GM08714 (cell line): ENCODE data around the gene MTMR3.

ENCODE experiments used
- H3K4me3 ChIP-seq: fragments of 200-500 bp; sonication (Bioruptor generic); 2 replicates; pipeline ENCODE4 v1.5.1; 2014; ENCODE audit warnings: mild to moderate bottlenecking, low read length, inconsistent platforms
- ZNF274 ChIP-seq: IDR thresholded peaks from 2 replicates; pipeline ENCODE4 v1.6.1; 2012; ENCODE audit warnings: mild to moderate bottlenecking, low read depth, low read length

The MTMR3 gene

DNA sequence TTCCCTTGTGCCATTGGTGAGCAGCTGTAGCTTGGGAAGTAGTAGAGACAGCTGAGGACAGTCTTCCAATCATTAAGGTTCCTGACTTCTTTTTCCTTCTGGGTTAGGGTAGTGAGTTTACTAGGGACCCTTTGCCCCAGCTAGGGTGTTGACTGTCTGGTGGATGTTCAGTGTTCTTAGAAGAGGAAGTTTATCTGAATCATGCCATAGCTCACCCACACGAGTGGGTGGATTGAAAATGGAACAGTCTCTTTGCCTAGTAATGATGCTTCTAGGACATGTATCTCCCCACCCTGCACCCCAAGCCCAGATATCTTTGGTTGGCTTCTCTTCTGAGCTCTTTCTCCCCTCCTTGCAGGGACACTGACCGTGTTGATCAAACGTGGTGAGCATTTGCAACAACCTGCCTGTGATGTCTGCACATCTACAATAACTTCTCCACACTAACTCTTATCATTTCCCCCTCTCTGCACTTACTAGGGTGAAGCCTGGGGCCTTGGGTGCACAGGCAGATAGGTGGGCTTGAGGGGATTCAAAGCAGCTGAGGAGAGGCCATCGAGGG lies 140.2 kb downstream of the MTMR3 start:
- TF ChIP-seq ZNF274, result no peak
- H3K4me3 ChIP-seq, result no peak overlapping the region

DNA sequence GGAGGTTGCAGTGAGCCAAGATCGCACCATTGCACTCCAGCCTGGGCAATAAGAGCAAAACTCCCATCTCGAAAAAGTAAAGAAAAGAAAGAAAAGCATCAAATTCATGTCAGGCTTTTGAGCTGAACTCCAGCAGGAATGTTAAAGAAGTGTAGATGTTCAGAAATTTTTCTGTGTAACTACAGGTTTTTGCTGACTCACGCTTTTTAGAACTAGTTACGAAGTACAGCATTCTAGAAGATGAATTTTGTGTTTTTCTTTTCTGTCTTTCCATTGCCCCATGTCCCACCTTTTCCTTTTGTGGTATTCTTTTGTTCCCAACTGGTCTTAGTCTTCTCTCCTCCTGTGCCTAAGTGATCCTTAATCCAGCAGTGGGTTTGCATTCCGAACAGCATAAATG lies 141.3 kb downstream of the MTMR3 start:
- H3K4me3 ChIP-seq, result no peak overlapping the region
- TF ChIP-seq ZNF274, result no peak

DNA sequence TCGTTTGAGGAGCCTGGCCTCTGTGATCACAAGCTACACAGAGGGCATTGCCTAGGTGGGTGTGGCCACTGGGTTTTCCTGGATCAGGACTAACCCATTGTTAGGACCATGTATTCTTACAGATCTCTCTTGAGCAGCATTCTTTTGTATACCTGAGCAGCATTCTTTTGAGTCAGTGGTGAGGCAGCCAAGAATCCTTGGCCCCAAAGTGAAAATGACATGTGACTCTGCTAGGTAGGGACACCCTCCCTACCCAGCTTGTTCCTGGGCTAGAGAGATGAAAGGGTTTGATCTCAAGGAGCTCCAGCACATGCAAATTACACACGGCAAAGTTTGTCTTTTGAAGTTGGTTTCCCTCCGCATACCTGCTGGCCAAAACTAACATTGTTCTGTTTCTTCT lies 142.2 kb downstream of the MTMR3 start:
- no peak for TF ChIP-seq ZNF274
- no peak overlapping the region for H3K4me3 ChIP-seq

DNA sequence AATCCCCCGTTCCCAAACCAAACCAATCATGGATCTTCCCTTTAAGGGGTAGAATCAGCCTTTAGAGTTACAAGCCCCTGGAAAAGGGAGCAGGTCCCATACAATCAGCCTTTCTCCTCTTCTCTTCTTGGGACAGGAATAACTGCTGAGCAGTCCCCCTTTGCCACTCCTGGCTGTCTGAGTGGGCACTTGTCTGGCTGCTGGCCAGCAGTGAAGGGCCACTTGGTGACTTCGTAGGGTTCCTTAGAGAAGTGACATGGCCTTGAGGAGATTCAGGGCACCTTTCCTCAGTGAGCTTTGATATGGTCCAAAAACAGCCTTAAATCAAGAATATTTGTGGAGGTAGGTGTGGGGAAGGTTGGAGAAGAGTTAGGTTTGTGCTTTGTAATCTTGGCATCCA lies 143.8 kb downstream of the MTMR3 start:
- no peak overlapping the region for H3K4me3 ChIP-seq
- TF ChIP-seq ZNF274, result no peak

DNA sequence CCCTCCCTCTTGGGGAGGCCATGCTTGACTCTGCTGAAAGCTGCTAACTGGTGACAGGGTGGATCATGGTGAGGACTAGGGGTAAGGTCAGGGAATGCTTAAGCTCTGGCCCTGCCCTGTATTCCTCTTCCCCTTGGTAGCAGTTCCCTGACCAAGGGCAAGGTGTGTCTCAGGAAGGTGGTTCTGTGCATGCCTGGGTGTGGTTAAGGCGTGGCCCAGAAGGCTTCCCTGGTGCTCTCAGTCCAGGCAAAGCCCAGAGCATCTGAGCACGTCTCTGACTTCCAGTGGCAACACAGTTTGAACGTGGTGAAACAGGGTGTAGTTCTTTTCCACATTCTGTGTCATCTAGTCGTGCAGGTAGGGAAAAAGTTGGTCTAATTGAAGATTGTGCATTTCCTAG lies 144.2 kb downstream of the MTMR3 start:
- TF ChIP-seq ZNF274, result no peak
- H3K4me3 ChIP-seq, result no peak overlapping the region

DNA sequence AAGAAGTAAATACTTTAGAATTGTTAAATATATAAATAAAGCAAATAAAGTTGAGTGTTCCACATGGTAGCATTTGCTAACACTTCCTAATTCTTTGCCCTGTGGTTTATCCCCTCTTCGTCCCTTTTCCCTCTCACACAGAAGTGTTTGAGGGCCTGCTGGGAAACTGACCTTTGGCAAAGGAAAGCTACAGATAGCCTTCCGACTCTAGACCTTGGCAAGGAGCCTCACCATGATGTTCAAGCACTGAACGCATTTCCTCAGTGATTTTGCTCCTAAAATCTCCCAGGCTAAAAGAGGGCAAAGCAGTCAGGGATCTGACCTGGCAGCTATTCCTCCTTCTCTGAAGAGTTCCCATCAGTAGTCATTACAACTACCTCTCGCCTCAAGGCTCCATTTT lies 144.8 kb downstream of the MTMR3 start:
- H3K4me3 ChIP-seq, result no peak overlapping the region
- no peak for TF ChIP-seq ZNF274

DNA sequence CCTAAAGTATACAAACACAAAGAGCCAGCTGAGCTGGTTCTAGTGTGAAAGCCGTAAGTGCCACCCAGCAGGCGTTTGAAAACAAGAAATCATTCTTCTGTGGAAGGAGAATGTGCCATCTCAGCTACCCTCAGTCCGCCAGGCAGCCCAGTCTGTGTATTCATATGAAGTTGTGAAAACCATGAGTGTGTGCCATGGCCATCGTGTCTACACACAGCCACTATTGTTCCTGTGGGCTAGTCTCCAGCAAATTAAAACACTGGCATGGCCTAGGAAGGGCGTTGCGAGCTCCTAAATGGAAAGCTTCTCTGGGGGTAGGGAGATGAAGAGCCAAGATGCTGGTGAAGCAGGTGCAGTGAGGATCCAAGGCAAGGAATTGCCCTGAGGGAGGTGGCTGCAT lies 145.8 kb downstream of the MTMR3 start:
- H3K4me3 ChIP-seq, result no peak overlapping the region
- no peak for TF ChIP-seq ZNF274

DNA sequence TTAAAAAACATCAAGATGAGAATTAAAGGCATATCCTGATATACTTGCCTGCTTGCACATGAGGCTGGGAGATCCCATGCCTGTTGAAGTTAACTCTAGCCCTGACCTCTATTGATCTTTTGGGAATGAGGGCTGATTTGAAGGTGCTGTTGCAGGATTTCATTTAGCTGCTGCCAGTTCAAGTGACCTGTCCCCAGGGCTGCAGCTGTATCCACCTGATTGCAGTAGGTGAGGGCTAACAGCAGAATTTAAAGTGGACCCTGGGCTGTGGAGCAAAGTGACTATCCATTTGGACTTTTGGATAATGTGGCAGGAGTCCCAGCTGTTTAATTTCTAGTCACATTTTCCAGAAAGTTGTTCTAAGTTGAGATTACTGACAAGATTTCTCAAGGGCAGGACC lies 146.5 kb downstream of the MTMR3 start:
- TF ChIP-seq ZNF274, result no peak
- H3K4me3 ChIP-seq, result no peak overlapping the region

DNA sequence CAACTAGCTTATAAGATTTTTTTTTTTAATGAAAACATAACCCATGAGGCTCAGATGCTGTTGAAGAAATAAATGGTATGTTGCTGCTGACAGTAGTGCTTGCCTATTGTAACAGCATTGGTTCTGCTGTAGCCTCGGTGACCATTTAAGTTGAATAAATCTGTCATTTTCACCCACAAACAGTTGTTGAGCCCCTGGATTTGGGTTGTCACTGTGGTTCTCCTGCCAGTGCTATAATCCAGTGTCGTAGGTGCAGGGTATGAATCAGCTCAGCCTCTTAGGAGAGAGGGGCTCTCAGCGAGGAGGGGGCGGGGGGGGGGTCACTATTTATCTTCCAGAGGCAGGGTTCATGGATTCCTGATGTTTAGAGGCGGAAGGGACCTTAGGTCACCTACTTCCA lies 147.4 kb downstream of the MTMR3 start:
- no peak for TF ChIP-seq ZNF274

DNA sequence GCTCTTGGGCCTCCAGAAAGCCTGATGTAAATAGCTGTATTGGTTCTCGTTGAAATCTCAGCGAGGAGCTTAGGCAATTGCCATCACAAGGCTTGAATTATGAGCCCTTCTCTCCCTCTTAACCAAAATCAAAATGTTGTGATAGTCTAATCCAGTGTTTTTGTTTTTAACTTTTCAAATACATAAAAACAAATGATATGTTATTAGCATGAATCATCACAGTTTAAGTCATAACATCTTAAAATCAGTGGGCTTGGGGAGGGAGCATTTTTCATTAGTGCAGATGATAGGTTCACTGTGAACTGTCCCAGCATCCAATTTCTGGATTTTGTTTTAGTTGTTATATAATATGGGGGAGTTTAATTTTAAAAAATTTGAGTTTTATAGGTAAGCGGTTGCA lies 148.4 kb downstream of the MTMR3 start:
- TF ChIP-seq ZNF274, result no peak
- no peak overlapping the region for H3K4me3 ChIP-seq

More for the DNA sequence above, 147.4 kb downstream of the MTMR3 start:
- no peak overlapping the region for H3K4me3 ChIP-seq

DNA sequence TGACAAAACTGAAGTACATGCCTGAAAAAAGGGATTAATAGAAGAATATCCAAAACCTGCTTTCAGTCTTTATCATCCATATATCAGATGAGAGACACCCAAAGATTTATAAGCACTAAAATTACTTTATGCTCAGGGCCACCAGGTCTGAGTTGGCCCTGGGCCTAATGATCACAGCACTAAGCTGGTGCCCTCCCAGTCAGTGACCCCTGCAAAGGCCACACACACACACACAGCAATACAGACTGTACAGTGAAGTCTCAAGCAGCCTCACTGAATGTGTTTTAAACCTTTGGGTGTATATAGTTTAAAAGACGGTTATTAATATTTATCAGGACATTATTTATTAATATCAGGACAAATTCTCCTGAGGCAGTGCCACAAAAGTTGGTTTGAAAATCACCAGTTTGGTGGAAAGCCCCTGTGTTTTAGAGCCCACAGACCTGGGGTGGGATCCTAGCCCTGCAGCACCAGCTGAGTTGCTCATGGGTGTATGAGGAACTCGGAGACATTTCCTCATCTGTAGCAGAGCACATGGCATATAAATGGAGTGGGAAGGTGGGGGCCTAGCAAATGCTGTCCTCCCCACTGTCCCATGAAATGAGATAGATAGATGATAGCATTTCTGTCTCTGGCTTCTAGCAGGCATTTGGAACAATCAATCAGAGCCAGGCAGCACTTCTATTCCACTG lies 148.9 kb downstream of the MTMR3 start:
- H3K4me3 ChIP-seq, result no peak overlapping the region
- no peak for TF ChIP-seq ZNF274

DNA sequence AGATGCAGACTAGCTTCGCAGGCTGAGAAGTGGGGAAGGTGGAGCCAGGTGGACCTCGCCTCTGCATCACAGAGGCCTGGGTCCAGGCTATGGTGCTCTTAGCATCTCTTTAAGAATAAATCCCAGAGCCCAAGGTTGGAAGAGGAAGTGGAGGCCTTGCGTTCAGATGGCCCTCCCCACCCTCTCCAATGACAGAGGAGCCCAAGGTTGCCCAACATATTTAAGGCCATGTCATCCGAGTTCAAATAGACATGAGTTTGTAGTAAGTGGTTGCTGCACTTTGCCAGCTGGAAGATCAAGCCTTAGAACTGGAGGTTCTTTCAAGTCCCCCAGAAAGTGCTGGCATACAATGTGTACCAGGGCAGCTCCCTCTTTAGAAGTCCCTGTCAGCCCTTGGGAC lies 150.2 kb downstream of the MTMR3 start:
- no peak overlapping the region for H3K4me3 ChIP-seq
- no peak for TF ChIP-seq ZNF274

DNA sequence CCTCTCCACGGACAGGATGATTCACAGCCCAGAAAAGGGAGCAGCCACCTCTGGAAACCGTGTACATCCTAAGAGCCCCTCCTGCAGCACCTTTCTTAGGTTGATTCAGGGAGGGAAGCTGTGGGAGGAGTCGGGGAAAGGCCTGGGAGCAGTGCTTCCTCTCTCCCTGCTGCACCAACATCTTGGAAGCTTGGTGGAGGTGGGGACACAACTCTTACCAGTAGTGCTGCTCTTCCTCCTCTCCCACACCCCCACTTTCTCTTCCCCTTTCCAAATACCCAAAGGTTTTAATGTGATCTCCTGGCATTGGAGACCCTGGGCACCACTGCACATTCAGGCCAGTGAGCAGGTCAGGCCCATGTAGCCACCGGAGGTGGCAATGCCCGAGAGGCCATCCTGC lies 150.9 kb downstream of the MTMR3 start:
- no peak for TF ChIP-seq ZNF274

DNA sequence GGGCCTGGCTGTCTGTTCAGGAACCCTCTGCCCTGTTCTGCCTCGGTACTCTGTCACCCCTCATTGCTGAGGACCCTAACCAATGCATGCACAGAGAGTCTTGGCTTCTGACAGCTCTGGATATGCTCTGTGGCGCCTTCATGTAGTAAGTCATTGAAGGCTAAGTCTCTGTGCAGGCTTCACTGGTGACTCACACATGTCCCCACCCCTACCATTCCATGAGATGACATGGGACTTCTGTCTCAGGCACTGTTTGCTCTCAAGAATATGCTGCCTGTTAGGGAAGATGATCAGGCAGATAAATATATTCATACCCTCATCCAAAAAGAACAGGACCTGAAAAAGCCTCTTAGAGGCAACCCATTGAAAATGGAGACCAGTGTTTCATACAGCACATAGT lies 153.7 kb downstream of the MTMR3 start:
- TF ChIP-seq ZNF274, result no peak
- H3K4me3 ChIP-seq, result no peak overlapping the region

More for the DNA sequence above, 150.9 kb downstream of the MTMR3 start:
- H3K4me3 ChIP-seq, result no peak overlapping the region

DNA sequence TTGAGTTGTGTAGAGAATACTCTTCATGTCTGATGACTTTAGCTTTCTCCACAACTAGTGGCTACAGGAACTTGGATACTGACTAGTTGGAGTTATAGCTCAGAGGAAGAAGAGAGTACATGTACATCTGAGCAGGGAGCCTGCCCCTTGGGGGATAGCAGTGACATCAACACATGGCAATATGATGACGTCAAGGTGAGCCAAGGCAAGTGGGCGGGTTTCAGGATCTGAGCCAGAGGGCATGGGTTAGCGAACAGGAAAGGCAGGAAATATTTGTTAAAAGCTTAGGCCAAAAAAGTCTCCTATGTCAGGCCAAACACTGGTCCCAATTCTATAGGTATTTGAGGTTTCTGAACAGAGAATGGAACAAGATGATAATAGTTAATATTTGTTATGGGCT lies 155.2 kb downstream of the MTMR3 start:
- TF ChIP-seq ZNF274, result no peak
- no peak overlapping the region for H3K4me3 ChIP-seq
